ENCODE results near the gene GSTT2B.
"Not testable (repeated sequence)": the region's sequence is repeated elsewhere in the genome, so short reads cannot be mapped to it uniquely, and the experiment has no call there.

Gene GSTT2B

GRCh38 chr22:23909296-23909898 is 51.6 kb downstream of the GSTT2B start:
- Histone ChIP-seq H3K4me1 (ENCODE audit: control insufficient read depth in 1 of 2, insufficient read depth in 2 of 2, low read length in 2 of 2) (peaks cover 8 to 10% of the 10 kb centered on the region in 2 donors), H3K4me3 (ENCODE audit: low read depth in 1 of 2, low read length in 2 of 2) (peak overlapping the region in 1 of 2 donors; percentile 31), H3K36me3 (ENCODE audit: control insufficient read depth in 1 of 2, insufficient read depth in 2 of 2, low read length in 2 of 2) (no peaks in the 10 kb centered on the region), H3K9me3 (ENCODE audit: control insufficient read depth in 1 of 2, low read length in 2 of 2) (no peaks in the 10 kb centered on the region), H3K27me3 (ENCODE audit: low read depth, low read length) (no peaks in the 10 kb centered on the region), H3K27ac (ENCODE audit: low read length) (no peak overlapping the region)

DNA sequence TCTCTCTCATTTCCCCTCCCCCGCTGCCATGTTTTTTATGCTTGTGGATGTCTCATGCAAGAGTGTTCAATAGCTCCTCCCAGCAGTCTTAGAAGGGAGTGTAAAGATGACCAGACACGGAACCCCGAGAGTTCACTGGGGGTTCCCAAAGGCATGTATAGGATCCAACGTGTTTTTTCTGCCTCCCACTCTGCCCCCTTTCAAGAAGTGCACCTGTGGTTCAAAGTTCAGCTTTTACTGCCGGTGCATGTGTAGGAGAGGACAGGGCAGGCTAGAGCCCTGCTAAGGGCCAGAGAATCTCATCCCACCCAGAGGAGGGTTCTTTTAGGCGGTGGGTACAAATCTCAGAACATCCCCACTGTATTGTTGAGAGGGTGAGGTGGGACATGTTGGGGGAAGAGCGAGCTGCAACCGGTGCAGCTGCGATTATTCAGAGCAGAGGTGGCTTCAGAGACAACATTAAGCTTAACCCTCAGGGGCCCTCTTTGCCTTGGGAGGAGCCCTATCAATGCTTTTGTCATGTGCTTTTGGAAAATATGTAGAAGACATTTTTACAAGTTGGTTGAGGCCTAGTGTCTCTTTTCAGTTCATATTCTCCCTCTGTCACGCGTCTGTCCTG is 52.3 kb downstream of the GSTT2B start:
- Histone ChIP-seq H3K27me3 (ENCODE audit: low read depth, low read length) (no peaks in the 10 kb centered on the region), H3K36me3 (ENCODE audit: control insufficient read depth in 1 of 2, insufficient read depth in 2 of 2, low read length in 2 of 2) (no peaks in the 10 kb centered on the region), H3K9me3 (ENCODE audit: control insufficient read depth in 1 of 2, low read length in 2 of 2) (no peaks in the 10 kb centered on the region), H3K4me3 (ENCODE audit: low read depth in 1 of 2, low read length in 2 of 2) (no peak overlapping the region), H3K27ac (ENCODE audit: low read length) (no peak overlapping the region), H3K4me1 (ENCODE audit: control insufficient read depth in 1 of 2, insufficient read depth in 2 of 2, low read length in 2 of 2) (peaks cover 8 to 10% of the 10 kb centered on the region in 2 donors)

DNA sequence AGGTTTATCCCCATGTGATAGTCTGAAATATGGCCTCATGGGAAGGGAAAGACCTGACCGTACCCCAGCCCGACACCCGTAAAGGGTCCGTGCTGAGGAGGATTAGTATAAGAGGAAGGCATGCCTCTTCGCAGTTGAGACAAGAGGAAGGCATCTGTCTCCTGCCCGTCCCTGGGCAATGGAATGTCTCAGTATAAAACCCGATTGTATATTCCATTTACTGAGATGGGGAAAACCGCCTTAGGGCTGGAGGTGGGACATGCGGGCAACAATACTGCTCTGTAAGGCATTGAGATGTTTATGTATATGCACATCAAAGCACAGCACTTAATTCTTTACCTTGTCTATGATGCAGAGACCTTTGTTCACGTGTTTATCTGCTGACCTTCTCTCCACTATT is 53.6 kb downstream of the GSTT2B start:
- not testable (repeated sequence) for H3K4me1 ChIP-seq (ENCODE audit: control insufficient read depth in 1 of 2, insufficient read depth in 2 of 2, low read length in 2 of 2); H3K36me3 ChIP-seq (ENCODE audit: control insufficient read depth in 1 of 2, insufficient read depth in 2 of 2, low read length in 2 of 2); H3K27me3 ChIP-seq (ENCODE audit: low read depth, low read length); H3K4me3 ChIP-seq (ENCODE audit: low read depth in 1 of 2, low read length in 2 of 2); H3K27ac ChIP-seq (ENCODE audit: low read length); H3K9me3 ChIP-seq (ENCODE audit: control insufficient read depth in 1 of 2, low read length in 2 of 2)

All from muscle layer of duodenum (tissue), 2 donors.